NT2/D1 (cell line): ENCODE measurements around the gene INPP4A.

Source experiments
- SUZ12 ChIP-seq: IDR thresholded peaks from 2 replicates; pipeline ENCODE4 v1.6.1; 2011; ENCODE audit not compliant: insufficient read length, insufficient read depth; ENCODE audit errors: extremely low read depth
- YY1 ChIP-seq: IDR thresholded peaks from 2 replicates; pipeline ENCODE4 v1.6.1; 2011; ENCODE audit not compliant: insufficient read length, insufficient read depth
- ZNF274 ChIP-seq: IDR thresholded peaks from 2 replicates; pipeline ENCODE4 v1.6.1; 2011; ENCODE audit warnings: mild to moderate bottlenecking, low read depth, low read length

DNA sequence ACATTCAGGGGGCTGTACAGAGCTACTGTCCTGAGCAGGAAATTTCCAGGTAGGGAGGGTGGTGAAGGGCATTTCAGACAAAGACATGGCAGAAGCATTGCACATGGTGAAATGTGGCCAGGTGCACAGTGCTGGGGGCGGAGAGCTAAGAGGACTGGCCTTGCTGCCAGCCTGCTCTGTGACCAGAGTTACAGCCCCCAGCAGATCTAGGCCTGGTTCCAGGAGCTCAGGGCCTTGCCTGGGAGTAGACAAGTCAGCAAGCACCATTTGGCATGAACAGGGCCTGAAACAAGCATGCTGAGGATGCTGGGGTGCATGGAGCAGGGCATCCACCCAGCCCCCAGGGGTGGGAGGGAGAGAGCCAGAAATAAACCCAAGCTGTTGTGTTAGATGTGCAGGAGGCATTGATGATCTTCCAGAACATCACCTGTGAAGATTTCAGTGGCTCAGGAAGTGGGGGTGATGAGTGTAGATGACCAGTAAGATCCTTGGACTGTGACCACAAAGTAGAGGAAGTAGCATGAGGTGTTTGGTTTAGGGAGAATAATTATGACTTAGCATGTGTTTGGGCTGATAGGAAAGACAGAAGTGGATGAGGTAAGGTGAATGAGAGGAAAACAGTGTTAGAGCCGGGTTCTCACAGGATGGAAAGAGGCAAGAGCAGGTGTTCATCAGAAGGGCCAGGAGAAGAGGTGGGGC is 102.6 kb downstream of the INPP4A start:
- TF ChIP-seq YY1 = no peak
- no peak for TF ChIP-seq ZNF274
- TF ChIP-seq SUZ12 = no peak
